H1 (cell line): ENCODE data around the gene CDKN3. TPM values are rescaled to one million over a fixed set of nuclear protein-coding genes. Genes with fewer than 3 reads are reported as not detected.

ENCODE experiments used
- ASH2L ChIP-seq: fragments of 200-600, 300-600 bp; sonication (generic); IDR thresholded peaks from one replicate; pipeline ENCODE4 v1.7.1; 2017; ENCODE audit warnings: low read length
- ATF3 ChIP-seq: IDR thresholded peaks from 2 replicates; pipeline ENCODE4 v1.6.1; 2011; ENCODE audit warnings: low read depth, mild to moderate bottlenecking, low read length; ENCODE audit not compliant: insufficient read depth
- BACH1 ChIP-seq: IDR thresholded peaks from 2 replicates; pipeline ENCODE4 v1.6.1; 2012; ENCODE audit warnings: low read length, improper control_type of control experiment
- CEBPB ChIP-seq: IDR thresholded peaks from 2 replicates; pipeline ENCODE4 v1.6.1; 2012; ENCODE audit warnings: low read depth, low read length
- CREB1 ChIP-seq: IDR thresholded peaks from 2 replicates; pipeline ENCODE4 v1.6.1; 2012; ENCODE audit warnings: inconsistent platforms
- GABPA ChIP-seq: IDR thresholded peaks from 2 replicates; pipeline ENCODE4 v1.6.1; 2011; ENCODE audit warnings: mild to moderate bottlenecking, low read length, moderate library complexity, borderline replicate concordance; ENCODE audit not compliant: insufficient read depth
- HDAC2 ChIP-seq, 2 experiments: fragments of 300-600 bp in 1 of 2; sonication (generic) in 1 of 2; IDR thresholded peaks; 2 replicates each; pipeline ENCODE4 v1.6.1; 2011 to 2012; ENCODE audit warnings: low read depth in 2 of 2, low read length in 2 of 2, mild to moderate bottlenecking in 2 of 2, moderate library complexity in 2 of 2, borderline replicate concordance in 1 of 2, inconsistent platforms in 1 of 2
- HDAC6 ChIP-seq: IDR thresholded peaks from one replicate; pipeline ENCODE4 v1.7.1; 2012; ENCODE audit warnings: low read depth, mild to moderate bottlenecking, inconsistent platforms, low read length, moderate library complexity
- JUN ChIP-seq: IDR thresholded peaks from 2 replicates; pipeline ENCODE4 v1.6.1; 2011; ENCODE audit warnings: low read depth, mild to moderate bottlenecking, improper control_type of control experiment, low read length
- NANOG ChIP-seq: IDR thresholded peaks from 2 replicates; pipeline ENCODE4 v1.6.1; 2011; ENCODE audit warnings: low read length, low read depth, mild to moderate bottlenecking, inconsistent platforms; ENCODE audit not compliant: insufficient read depth, poor library complexity, severe bottlenecking
- NRF1 ChIP-seq: IDR thresholded peaks from 2 replicates; pipeline ENCODE4 v1.6.1; 2011; ENCODE audit warnings: mild to moderate bottlenecking, low read depth, low read length, improper control_type of control experiment
- POLR2A ChIP-seq, 2 experiments: IDR thresholded peaks; 1 replicate in 1 of 2; 2 replicates in 1 of 2; pipeline ENCODE4 v1.6.1; 2011; ENCODE audit warnings: low read depth in 2 of 2, low read length in 2 of 2, mild to moderate bottlenecking in 2 of 2; ENCODE audit errors: control extremely low read depth in 1 of 2
- POU5F1 ChIP-seq: IDR thresholded peaks from 2 replicates; pipeline ENCODE4 v1.6.1; 2011; ENCODE audit warnings: low read depth, mild to moderate bottlenecking, low read length, moderate library complexity
- RBBP5 ChIP-seq: IDR thresholded peaks from 2 replicates; pipeline ENCODE4 v1.7.1; 2012; ENCODE audit warnings: low read depth, mild to moderate bottlenecking, inconsistent platforms, low read length, moderate library complexity, borderline replicate concordance
- RFX5 ChIP-seq: IDR thresholded peaks from 2 replicates; pipeline ENCODE4 v1.6.1; 2011; ENCODE audit warnings: low read depth, low read length, improper control_type of control experiment, borderline replicate concordance
- RNF2 ChIP-seq: fragments of 200-900, 300-1000 bp; sonication (generic); IDR thresholded peaks from 2 replicates; pipeline ENCODE4 v1.7.1; 2016; ENCODE audit warnings: borderline replicate concordance, low read depth, mild to moderate bottlenecking, antibody characterized with exemption, low read length; ENCODE audit not compliant: poor library complexity, severe bottlenecking; ENCODE audit errors: missing control alignments
- SAP30 ChIP-seq: fragments of 300-600 bp; sonication (generic); IDR thresholded peaks from 2 replicates; pipeline ENCODE4 v1.7.1; 2012; ENCODE audit warnings: low read length, moderate library complexity, mild to moderate bottlenecking, inconsistent platforms; ENCODE audit not compliant: insufficient read depth, insufficient replicate concordance
- SIN3A ChIP-seq, 2 experiments: IDR thresholded peaks in 1 of 2; conservative IDR thresholded peaks in 1 of 2; 2 replicates each; pipeline ENCODE4 v1.6.1; 2011 to 2012; ENCODE audit warnings: low read length in 2 of 2, improper control_type of control experiment in 1 of 2, low read depth in 1 of 2, mild to moderate bottlenecking in 1 of 2
- SIRT6 ChIP-seq: IDR thresholded peaks from one replicate; pipeline ENCODE4 v1.7.1; 2012; ENCODE audit warnings: low read length, inconsistent platforms
- SP2 ChIP-seq: IDR thresholded peaks from 2 replicates; pipeline ENCODE4 v1.6.1; 2012; ENCODE audit warnings: mild to moderate bottlenecking, low read length, inconsistent platforms
- SUZ12 ChIP-seq: fragments of 200-600 bp; sonication (generic); IDR thresholded peaks from 2 replicates; pipeline ENCODE4 v1.6.1; 2012; ENCODE audit warnings: mild to moderate bottlenecking, inconsistent platforms, low read length, moderate library complexity, mixed read lengths
- TEAD4 ChIP-seq: IDR thresholded peaks from 2 replicates; pipeline ENCODE4 v1.6.1; 2012; ENCODE audit warnings: low read depth, low read length, inconsistent platforms, mixed read lengths
- polyA plus RNA-seq, 7 experiments: library from polyadenylated mRNA; depleted of rRNA in 3 of 7; stranded (reverse) in 5 of 7; unstranded in 2 of 7; fragments of >200 nt in 5 of 7; fragments of 200-250 nt in 2 of 7; gene quantifications; 1 replicate in 5 of 7; 2 replicates in 1 of 7; 4 replicates in 1 of 7; pipeline versions ENCODE4 v1.2.1 to v1.2.3, GENCODE V29; 2011 to 2013; ENCODE audit warnings: missing spikeins in 2 of 7, mixed read lengths in 2 of 7
- total RNA-seq: library from RNA; stranded (reverse); fragmentation: NEBNext Ultra II Directional; extraction: Animal tissue kit (Norgen Biotek cat#: 25700); gene quantifications from 2 replicates; pipeline ENCODE4 v1.2.1, GENCODE V29; 2021

The CDKN3 gene
- total and polyA plus RNA-seq, 2 of the 8 experiments (the other 6 are each of a cell fraction or from before 2014, with no cell fraction given): 43.5 to 48.3 TPM

GRCh38 chr14:54440873-54441868 lies 44.4 kb downstream of the CDKN3 start, which contains the start of gene CNIH1 (continued):
- TF ChIP-seq GABPA (no peak), RFX5 (no peak), RBBP5 (peak; percentile 97; the same call in 1 of the 2 replicates), SUZ12 (no peak), CREB1 (peak; percentile 5; the same call in 1 of the 2 replicates), ASH2L (peak; percentile 94), CEBPB (no peak), JUN (no peak), ATF3 (no peak), NRF1 (peak; percentile 84), NANOG (no peak), SIRT6 (no peak), POLR2A (IDR thresholded peaks at IDR 0.05; ENCODE audit: control extremely low read depth in 1 of 2, low read depth in 2 of 2, low read length in 2 of 2) (peak; percentile 80 to 82), SAP30 (no peak), HDAC6 (no peak), HDAC2 (IDR thresholded peaks at IDR 0.05; ENCODE audit: borderline replicate concordance in 1 of 2, low read depth in 2 of 2, low read length in 2 of 2) (no peak), BACH1 (no peak), POU5F1 (no peak), RNF2 (no peak), SIN3A (conservative IDR thresholded peaks at IDR 0.05 in 1 of 2, IDR thresholded peaks at IDR 0.05 in 1 of 2; ENCODE audit: low read depth in 1 of 2, low read length in 2 of 2) (peak in 1 of 2 experiments; percentile 57; a peak in 2 of 4 replicates), SP2 (no peak), TEAD4 (0 out of 2 replicates have a peak, but pooled peaks have one; percentile 16)
